Osteoblast (primary cell): ENCODE data around the gene MAPKAPK3. TPM values are rescaled to one million over a fixed set of nuclear protein-coding genes. Genes with fewer than 3 reads are reported as not detected.

Source experiments
- DNase-seq: peaks from one replicate; pipeline ENCODE4 v3.0.0; 2011; ENCODE audit warnings: low spot score, mixed read lengths; ENCODE audit not compliant: insufficient read length; ENCODE audit errors: missing footprints
- H2AFZ ChIP-seq: 2 replicates; pipeline ENCODE4 v1.6.0; 2011; ENCODE audit warnings: mild to moderate bottlenecking, low read length
- H3K27ac ChIP-seq: 2 replicates; pipeline ENCODE4 v1.5.1; 2011; ENCODE audit warnings: mild to moderate bottlenecking, low read depth, low read length, moderate library complexity
- H3K27me3 ChIP-seq: 2 replicates; pipeline ENCODE4 v1.6.0; 2012; ENCODE audit warnings: mild to moderate bottlenecking, control low read depth, inconsistent platforms, low read length, moderate library complexity; ENCODE audit not compliant: insufficient read depth
- H3K36me3 ChIP-seq: 2 replicates; pipeline ENCODE4 v1.5.1; 2011; ENCODE audit warnings: mild to moderate bottlenecking, low read length, control low read depth, moderate library complexity; ENCODE audit not compliant: insufficient read depth
- H3K4me1 ChIP-seq: 2 replicates; pipeline ENCODE4 v1.5.1; 2011; ENCODE audit warnings: mild to moderate bottlenecking, low read length, control low read depth, moderate library complexity; ENCODE audit not compliant: insufficient read depth
- H3K4me2 ChIP-seq: 2 replicates; pipeline ENCODE4 v1.6.0; 2011; ENCODE audit warnings: mild to moderate bottlenecking, low read length; ENCODE audit not compliant: insufficient read depth
- H3K4me3 ChIP-seq: fragments of 200-600 bp; sonication (generic); 3 replicates; pipeline ENCODE4 v1.5.1; 2012; ENCODE audit warnings: mild to moderate bottlenecking, low read length, inconsistent platforms; ENCODE audit not compliant: insufficient read depth
- H3K79me2 ChIP-seq: 2 replicates; pipeline ENCODE4 v1.6.0; 2012; ENCODE audit warnings: mild to moderate bottlenecking, low read length, control low read depth, inconsistent platforms; ENCODE audit not compliant: insufficient read depth
- H3K9me3 ChIP-seq: 2 replicates; pipeline ENCODE4 v1.5.1; 2011; ENCODE audit warnings: low read depth, low read length, control low read depth
- H4K20me1 ChIP-seq: 2 replicates; pipeline ENCODE4 v1.6.0; 2012; ENCODE audit warnings: mild to moderate bottlenecking, low read length, control low read depth; ENCODE audit not compliant: insufficient read depth
- CTCF ChIP-seq: IDR thresholded peaks from 2 replicates; pipeline ENCODE4 v1.5.1; 2011; ENCODE audit warnings: mild to moderate bottlenecking, low read depth, low read length, moderate library complexity; ENCODE audit errors: extremely low read depth
- total RNA-seq: library from RNA; depleted of rRNA; stranded (reverse); fragments of >200 nt; gene quantifications from 2 replicates; pipeline ENCODE4 v1.2.3, GENCODE V29; 2012

MAPKAPK3 gene
- total RNA-seq: 56.5 and 66.6 TPM in 2 replicates

GRCh38 chr3:50617096-50617791, at the start of gene MAPKAPK3:
Gene MAPKAPK3, plus strand, starts transcription at chr3:50617151. Its CDS starts 415 bp downstream, at chr3:50617566.
- Histone ChIP-seq H3K4me3 (peak within 1 kb of the TSS; percentile 91), H2AFZ (peak within 1 kb of the TSS; percentile 99), H3K4me1 (peaks cover 29% of the 10 kb centered on the region), H3K79me2 (peaks cover 42% of the 10 kb centered on the region), H3K9me3 (no peaks in the 10 kb centered on the region), H3K27me3 (no peaks in the 10 kb centered on the region), H3K4me2 (peak within 1 kb of the TSS; percentile 99), H3K27ac (peak within 1 kb of the TSS; percentile 82), H4K20me1 (no peaks in the 10 kb centered on the region), H3K36me3 (peaks cover 2% of the 10 kb centered on the region)
- DNase-seq: peak; percentile 93
- TF ChIP-seq CTCF: no peak

- Histone ChIP-seq H4K20me1 (no peaks in the 10 kb centered on the region), H3K36me3 (no peaks in the 10 kb centered on the region), H3K4me1 (peaks cover 29% of the 10 kb centered on the region), H3K4me3 (peak within 1 kb of the TSS; percentile 91), H2AFZ (peak within 1 kb of the TSS; percentile 93), H3K79me2 (peaks cover 23% of the 10 kb centered on the region), H3K9me3 (no peaks in the 10 kb centered on the region), H3K27ac (peak within 1 kb of the TSS; percentile 63), H3K4me2 (peak within 1 kb of the TSS; percentile 94), H3K27me3 (no peaks in the 10 kb centered on the region)
- peak; percentile 99 for DNase-seq
- no peak for TF ChIP-seq CTCF
Observed at GRCh38 chr3:50567386-50568167, 49.4 kb upstream of the MAPKAPK3 start, which contains the start of gene C3orf18. Gene C3orf18, minus strand, starts transcription at chr3:50567747. Its CDS starts 2,048 bp downstream, at chr3:50565699.

GRCh38 chr3:50568947-50569749, 47.8 kb upstream of the MAPKAPK3 start, which contains the start of gene HEMK1:
Gene HEMK1, plus strand, starts transcription at chr3:50569522. Its CDS starts 1,583 bp downstream, at chr3:50571105.
- H3K4me2 ChIP-seq: peak within 1 kb of the TSS; percentile 94
- peak within 1 kb of the TSS; percentile 91 for H3K4me3 ChIP-seq
- H3K4me1 ChIP-seq: peaks cover 22% of the 10 kb centered on the region
- peaks cover 23% of the 10 kb centered on the region for H3K79me2 ChIP-seq
- H3K27me3 ChIP-seq: no peaks in the 10 kb centered on the region
- H2AFZ ChIP-seq: peak within 1 kb of the TSS; percentile 98
- peak within 1 kb of the TSS; percentile 91 for H3K27ac ChIP-seq
- H3K36me3 ChIP-seq: no peaks in the 10 kb centered on the region
- H3K9me3 ChIP-seq: no peaks in the 10 kb centered on the region
- DNase-seq: peak; percentile 99
- TF ChIP-seq CTCF: no peak
- H4K20me1 ChIP-seq: no peaks in the 10 kb centered on the region
